Measurements from ENCODE around the gene CTNNA2. TPM values are rescaled to one million over a fixed set of nuclear protein-coding genes. Genes with fewer than 3 reads are reported as not detected.

CTNNA2 gene
- total RNA-seq, 4 donors from 2014 or later = 0.88 to 14.9 (median 2.3) TPM; not detected in 1

DNA sequence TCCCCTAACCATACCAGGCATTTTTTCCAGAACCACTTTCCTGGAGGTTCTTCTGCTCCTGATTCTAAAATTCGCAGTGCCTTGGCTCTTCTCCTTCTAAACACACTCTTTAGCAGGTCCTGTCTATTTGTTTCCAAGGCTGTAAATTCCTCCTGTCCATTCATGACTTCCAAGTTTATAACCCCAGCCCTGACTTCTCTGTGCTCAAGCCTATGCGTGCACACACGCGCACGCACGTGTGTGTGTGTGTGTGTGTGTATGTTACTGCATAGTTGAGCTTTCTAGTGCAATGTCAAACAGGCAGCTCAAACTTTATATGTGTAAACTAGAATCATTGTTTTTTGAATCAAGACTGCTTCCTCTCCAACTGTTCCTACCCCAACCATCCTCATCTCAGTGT lies 454.0 kb downstream of the CTNNA2 start:
- H3K36me3 ChIP-seq = no peaks in the 10 kb centered on the region
- TF ChIP-seq POLR2A (IDR thresholded peaks at IDR 0.05) = no peak
- TF ChIP-seq, protein P1, sequence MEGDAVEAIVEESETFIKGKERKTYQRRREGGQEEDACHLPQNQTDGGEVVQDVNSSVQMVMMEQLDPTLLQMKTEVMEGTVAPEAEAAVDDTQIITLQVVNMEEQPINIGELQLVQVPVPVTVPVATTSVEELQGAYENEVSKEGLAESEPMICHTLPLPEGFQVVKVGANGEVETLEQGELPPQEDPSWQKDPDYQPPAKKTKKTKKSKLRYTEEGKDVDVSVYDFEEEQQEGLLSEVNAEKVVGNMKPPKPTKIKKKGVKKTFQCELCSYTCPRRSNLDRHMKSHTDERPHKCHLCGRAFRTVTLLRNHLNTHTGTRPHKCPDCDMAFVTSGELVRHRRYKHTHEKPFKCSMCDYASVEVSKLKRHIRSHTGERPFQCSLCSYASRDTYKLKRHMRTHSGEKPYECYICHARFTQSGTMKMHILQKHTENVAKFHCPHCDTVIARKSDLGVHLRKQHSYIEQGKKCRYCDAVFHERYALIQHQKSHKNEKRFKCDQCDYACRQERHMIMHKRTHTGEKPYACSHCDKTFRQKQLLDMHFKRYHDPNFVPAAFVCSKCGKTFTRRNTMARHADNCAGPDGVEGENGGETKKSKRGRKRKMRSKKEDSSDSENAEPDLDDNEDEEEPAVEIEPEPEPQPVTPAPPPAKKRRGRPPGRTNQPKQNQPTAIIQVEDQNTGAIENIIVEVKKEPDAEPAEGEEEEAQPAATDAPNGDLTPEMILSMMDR (IDR thresholded peaks at IDR 0.05) = no peak
- intact Hi-C loops (cut with DNase I; ENCODE audit: low total_unique reads) = no loop called here
- no peaks in the 10 kb centered on the region for H3K4me1 ChIP-seq
- no peak overlapping the region for H3K27ac ChIP-seq
- no peak for DNase-seq
- no peaks in the 10 kb centered on the region for H3K27me3 ChIP-seq
- H3K9me3 ChIP-seq = no peaks in the 10 kb centered on the region
- no peak overlapping the region for H3K4me3 ChIP-seq

DNA sequence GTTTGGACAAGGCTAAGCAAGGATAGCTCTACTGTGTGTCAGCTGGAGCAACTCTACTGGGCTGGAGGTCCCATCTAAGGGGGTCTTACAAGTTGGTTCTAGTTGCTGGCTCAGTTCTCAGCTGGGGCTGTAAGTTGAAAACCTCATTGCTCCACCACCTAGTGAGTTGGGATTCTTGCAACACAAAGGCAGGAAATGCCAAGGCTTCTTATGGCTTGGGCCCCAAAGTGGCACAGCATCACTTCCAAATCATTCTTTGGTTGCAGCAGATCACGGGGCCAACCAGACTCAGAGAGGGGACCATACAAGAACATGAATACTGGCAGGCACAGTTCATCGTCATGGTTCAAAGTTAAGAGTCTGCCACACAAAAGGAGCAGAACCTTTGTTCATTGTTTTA lies 459.0 kb downstream of the CTNNA2 start:
- H3K36me3 ChIP-seq = no peaks in the 10 kb centered on the region
- intact Hi-C loops (cut with DNase I; ENCODE audit: low total_unique reads) = no loop called here
- H3K4me3 ChIP-seq = no peak overlapping the region
- TF ChIP-seq, protein P1 (IDR thresholded peaks at IDR 0.05) = no peak
- TF ChIP-seq POLR2A (IDR thresholded peaks at IDR 0.05) = no peak
- no peak for DNase-seq
- H3K27ac ChIP-seq = no peak overlapping the region
- no peaks in the 10 kb centered on the region for H3K4me1 ChIP-seq
- no peaks in the 10 kb centered on the region for H3K9me3 ChIP-seq
- H3K27me3 ChIP-seq = no peaks in the 10 kb centered on the region

DNA sequence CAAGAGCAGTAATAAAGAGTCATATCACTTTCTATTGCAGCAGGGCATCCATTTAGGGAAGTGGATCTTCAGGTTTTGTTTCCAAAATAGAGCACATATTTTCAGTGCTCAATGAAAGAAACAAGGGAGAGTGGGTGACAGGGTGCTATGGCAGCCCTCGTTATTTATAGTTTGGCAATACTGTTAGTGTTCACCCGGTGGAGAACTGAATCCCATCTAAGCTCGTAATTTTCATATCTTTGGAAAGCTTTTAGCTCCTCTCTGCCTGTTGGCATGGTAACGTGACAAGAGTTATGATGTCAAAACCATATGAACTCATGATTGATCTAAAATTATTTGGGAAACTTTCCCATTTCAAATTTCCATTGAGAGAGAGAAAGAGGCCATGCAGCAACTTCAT lies 459.8 kb downstream of the CTNNA2 start:
- no peak for DNase-seq
- Histone ChIP-seq H3K4me3 (no peak overlapping the region), H3K27me3 (no peaks in the 10 kb centered on the region), H3K27ac (no peak overlapping the region), H3K9me3 (no peaks in the 10 kb centered on the region), H3K4me1 (no peaks in the 10 kb centered on the region), H3K36me3 (no peaks in the 10 kb centered on the region)
- TF ChIP-seq POLR2A (IDR thresholded peaks at IDR 0.05) = no peak
- TF ChIP-seq, protein P1 (IDR thresholded peaks at IDR 0.05) = no peak
- intact Hi-C loops (cut with DNase I; ENCODE audit: low total_unique reads) = no loop called here

DNA sequence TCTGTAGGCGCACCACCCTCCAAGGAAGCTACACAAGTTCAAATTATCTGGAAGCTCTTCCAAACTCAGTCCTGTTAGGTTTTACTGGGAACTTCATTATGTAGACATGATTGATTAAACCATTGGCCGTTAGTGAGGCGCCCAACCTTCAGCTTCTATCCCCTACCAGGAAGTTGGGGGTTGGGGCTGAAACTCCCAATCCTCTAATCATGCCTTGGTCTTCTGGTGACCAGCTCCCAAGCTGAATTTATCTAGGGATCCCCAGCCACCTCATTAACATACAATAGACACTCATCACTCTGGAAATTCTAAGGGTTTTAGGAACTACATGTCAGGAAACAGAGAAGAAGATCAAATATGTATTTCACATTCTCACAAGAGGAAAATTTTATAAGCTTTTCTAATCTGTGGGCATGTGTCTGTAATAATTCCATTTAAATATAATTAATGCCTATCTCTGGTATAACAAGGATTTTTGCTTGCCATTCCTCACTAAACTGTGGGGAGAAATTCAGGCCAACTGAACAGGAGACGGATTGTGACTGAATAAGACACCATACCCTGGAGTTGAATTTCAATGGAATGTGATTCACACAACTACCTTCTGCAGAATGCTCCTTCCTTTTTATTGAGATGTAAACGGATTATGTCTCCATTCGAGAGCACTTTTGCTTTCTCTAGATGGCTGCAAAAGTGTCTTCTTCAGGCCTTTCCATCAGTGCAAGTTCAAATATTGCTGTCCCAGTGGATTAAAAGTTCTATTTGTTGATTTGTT lies 463.1 kb downstream of the CTNNA2 start:
- intact Hi-C loops (cut with DNase I; ENCODE audit: low total_unique reads) = no loop called here
- Histone ChIP-seq H3K27me3 (no peaks in the 10 kb centered on the region), H3K36me3 (no peaks in the 10 kb centered on the region), H3K9me3 (no peaks in the 10 kb centered on the region), H3K4me1 (no peaks in the 10 kb centered on the region), H3K4me3 (no peak overlapping the region), H3K27ac (no peak overlapping the region)
- no peak for DNase-seq
- TF ChIP-seq, protein P1 (IDR thresholded peaks at IDR 0.05) = no peak
- no peak for TF ChIP-seq POLR2A (IDR thresholded peaks at IDR 0.05)

DNA sequence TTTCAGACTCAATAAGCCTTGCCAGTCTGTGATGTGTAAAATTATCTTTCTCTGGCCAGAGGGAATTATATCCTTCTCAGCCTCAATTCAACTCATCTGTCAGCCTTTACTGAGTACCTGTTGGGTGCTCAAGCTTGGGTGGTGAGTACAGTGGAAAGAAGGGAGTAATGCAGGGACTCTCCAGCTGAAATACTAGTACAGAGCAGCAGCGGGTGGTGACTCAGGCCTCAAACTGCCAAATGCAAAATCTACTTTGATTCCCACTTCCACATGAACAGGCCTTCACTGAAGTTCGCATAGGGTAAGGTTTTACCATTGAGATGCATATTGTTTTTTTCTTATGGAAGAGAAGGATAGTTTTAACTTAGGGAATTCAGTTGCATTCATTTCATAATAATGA lies 464.9 kb downstream of the CTNNA2 start:
- TF ChIP-seq, protein P1 (IDR thresholded peaks at IDR 0.05) = no peak
- TF ChIP-seq POLR2A (IDR thresholded peaks at IDR 0.05) = no peak
- H3K4me1 ChIP-seq = no peaks in the 10 kb centered on the region
- no peak overlapping the region for H3K27ac ChIP-seq
- no peak for DNase-seq
- intact Hi-C loops (cut with DNase I; ENCODE audit: low total_unique reads) = no loop called here
- no peak overlapping the region for H3K4me3 ChIP-seq
- no peaks in the 10 kb centered on the region for H3K27me3 ChIP-seq
- no peaks in the 10 kb centered on the region for H3K36me3 ChIP-seq
- no peaks in the 10 kb centered on the region for H3K9me3 ChIP-seq

Data from uterus (tissue), 4 donors.